ENCODE results near the gene KCNIP3. TPM values are rescaled to one million over a fixed set of nuclear protein-coding genes. Genes with fewer than 3 reads are reported as not detected.

The KCNIP3 gene
- total RNA-seq, 3 donors from 2014 or later (not counting 1 experiment from before 2014, with no cell fraction given), result 0.52 to 1.4 TPM; not detected in 1

DNA sequence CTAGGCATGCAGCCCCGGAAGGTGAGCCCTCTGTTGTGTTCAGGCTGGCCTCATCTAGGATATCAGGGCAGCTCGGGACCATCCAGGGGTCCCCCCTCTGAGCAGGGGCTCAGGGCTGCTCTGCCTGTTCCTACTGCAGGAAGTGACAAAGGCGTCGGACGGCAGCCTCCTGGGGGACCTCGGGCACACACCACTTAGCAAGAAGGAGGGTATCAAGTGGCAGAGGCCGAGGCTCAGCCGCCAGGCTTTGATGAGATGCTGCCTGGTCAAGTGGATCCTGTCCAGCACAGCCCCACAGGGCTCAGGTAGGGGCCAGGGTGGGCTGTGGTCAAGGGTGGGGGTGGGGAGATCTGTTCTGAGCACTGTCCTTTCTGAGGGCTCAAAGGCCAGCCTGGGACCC is 13.1 kb downstream of the KCNIP3 start:
- Histone ChIP-seq H3K27ac (ENCODE audit: low read length) (no peak overlapping the region), H3K4me3 (ENCODE audit: low read length) (no peak overlapping the region), H3K27me3 (ENCODE audit: control insufficient read depth, insufficient read depth, low read length) (no peaks in the 10 kb centered on the region), H3K9me3 (ENCODE audit: control insufficient read depth, insufficient read depth, low read length) (no peaks in the 10 kb centered on the region), H3K4me1 (ENCODE audit: control insufficient read depth, insufficient read depth, low read length) (no peaks in the 10 kb centered on the region), H3K36me3 (ENCODE audit: control insufficient read depth, insufficient read depth, low read length) (no peaks in the 10 kb centered on the region)
- DNase-seq (no peak), ATAC-seq (no peak)
- Mint-ChIP-seq H3K4me3 (no peak overlapping the region), H3K4me1 (no peaks in the 10 kb centered on the region), H3K27me3 (ENCODE audit: low read depth in 2 of 2) (no peaks in the 10 kb centered on the region), H3K27ac (no peak overlapping the region), H3K9me3 (no peaks in the 10 kb centered on the region), H3K36me3 (no peaks in the 10 kb centered on the region)
- TF ChIP-seq, protein P1, sequence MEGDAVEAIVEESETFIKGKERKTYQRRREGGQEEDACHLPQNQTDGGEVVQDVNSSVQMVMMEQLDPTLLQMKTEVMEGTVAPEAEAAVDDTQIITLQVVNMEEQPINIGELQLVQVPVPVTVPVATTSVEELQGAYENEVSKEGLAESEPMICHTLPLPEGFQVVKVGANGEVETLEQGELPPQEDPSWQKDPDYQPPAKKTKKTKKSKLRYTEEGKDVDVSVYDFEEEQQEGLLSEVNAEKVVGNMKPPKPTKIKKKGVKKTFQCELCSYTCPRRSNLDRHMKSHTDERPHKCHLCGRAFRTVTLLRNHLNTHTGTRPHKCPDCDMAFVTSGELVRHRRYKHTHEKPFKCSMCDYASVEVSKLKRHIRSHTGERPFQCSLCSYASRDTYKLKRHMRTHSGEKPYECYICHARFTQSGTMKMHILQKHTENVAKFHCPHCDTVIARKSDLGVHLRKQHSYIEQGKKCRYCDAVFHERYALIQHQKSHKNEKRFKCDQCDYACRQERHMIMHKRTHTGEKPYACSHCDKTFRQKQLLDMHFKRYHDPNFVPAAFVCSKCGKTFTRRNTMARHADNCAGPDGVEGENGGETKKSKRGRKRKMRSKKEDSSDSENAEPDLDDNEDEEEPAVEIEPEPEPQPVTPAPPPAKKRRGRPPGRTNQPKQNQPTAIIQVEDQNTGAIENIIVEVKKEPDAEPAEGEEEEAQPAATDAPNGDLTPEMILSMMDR (IDR thresholded peaks at IDR 0.05), result no peak
- 85% methylated on average over 8 of the region's 8 CpGs for WGBS (ENCODE audit: insufficient coverage)
- intact Hi-C loops (cut with micrococcal nuclease), result no loop called here

DNA sequence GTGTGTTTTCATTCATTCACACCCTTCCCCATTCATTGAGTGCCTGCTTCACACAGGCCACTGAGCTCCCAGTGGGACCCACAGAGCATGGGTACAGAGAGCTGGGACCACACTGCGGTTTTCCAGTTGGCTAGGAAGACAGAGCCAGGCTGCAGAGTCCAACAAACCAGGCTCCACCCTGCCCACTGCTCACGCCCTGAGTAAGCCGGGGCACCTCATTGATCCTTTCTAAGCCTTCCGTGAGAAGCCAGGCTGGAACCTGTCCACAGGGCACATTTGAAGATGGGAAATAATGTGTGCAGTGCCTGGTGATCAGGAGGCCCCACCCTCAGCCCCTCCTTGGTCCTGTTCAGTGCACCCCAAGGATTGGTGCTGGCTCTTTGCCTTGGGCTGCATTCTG is 13.5 kb downstream of the KCNIP3 start:
- Mint-ChIP-seq H3K36me3 (no peaks in the 10 kb centered on the region), H3K27me3 (ENCODE audit: low read depth in 2 of 2) (no peaks in the 10 kb centered on the region), H3K9me3 (no peaks in the 10 kb centered on the region), H3K4me1 (no peaks in the 10 kb centered on the region), H3K4me3 (no peak overlapping the region), H3K27ac (no peak overlapping the region)
- no peaks in the 10 kb centered on the region for H3K9me3 ChIP-seq (ENCODE audit: control insufficient read depth, insufficient read depth, low read length)
- 94% methylated on average over 4 of the region's 4 CpGs for WGBS (ENCODE audit: insufficient coverage)
- H3K4me3 ChIP-seq (ENCODE audit: low read length), result no peak overlapping the region
- intact Hi-C loops (cut with micrococcal nuclease), result no loop called here
- H3K27ac ChIP-seq (ENCODE audit: low read length), result no peak overlapping the region
- no peak for DNase-seq
- ATAC-seq, result no peak
- no peaks in the 10 kb centered on the region for H3K27me3 ChIP-seq (ENCODE audit: control insufficient read depth, insufficient read depth, low read length)
- TF ChIP-seq, protein P1 (IDR thresholded peaks at IDR 0.05), result no peak
- H3K36me3 ChIP-seq (ENCODE audit: control insufficient read depth, insufficient read depth, low read length), result no peaks in the 10 kb centered on the region
- H3K4me1 ChIP-seq (ENCODE audit: control insufficient read depth, insufficient read depth, low read length), result no peaks in the 10 kb centered on the region

DNA sequence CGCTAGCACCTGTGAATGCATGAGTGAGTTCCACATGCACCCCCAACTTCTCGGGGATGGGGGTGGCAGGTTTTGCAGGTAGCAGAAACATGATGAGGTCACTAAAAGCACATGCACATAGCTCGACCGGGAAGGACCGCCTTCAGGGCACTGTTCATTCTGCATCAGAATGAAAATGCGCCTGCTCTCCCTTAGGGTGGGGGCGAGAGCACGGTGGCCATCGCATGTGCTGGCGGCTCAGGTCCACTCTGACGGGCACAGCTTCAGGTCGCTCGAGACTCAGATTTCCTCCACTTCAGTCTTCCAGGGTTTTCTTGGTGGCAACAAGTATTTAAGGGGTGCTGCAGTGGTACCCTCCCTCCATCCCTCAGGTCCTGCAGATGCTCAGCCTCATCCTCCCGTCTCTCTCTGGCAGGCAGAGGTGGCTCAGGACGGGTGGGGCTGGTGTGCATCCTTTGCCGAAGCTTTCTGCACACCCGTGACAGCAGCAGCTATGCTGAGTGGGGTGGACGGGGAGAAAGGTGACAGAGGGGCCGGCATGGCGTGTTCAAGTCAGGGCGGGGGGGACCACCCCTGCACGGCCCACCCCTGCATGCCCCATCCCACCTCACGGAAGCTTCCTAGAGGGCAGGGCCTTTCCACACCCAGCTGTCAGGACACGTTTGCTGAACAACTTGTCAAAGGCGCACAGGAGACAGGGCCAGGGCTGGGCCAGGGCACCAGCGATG is 14.8 kb downstream of the KCNIP3 start:
- Histone ChIP-seq H3K4me1 (ENCODE audit: control insufficient read depth, insufficient read depth, low read length) (no peaks in the 10 kb centered on the region), H3K27me3 (ENCODE audit: control insufficient read depth, insufficient read depth, low read length) (no peaks in the 10 kb centered on the region), H3K27ac (ENCODE audit: low read length) (no peak overlapping the region), H3K36me3 (ENCODE audit: control insufficient read depth, insufficient read depth, low read length) (no peaks in the 10 kb centered on the region), H3K4me3 (ENCODE audit: low read length) (no peak overlapping the region), H3K9me3 (ENCODE audit: control insufficient read depth, insufficient read depth, low read length) (no peaks in the 10 kb centered on the region)
- intact Hi-C loops (cut with micrococcal nuclease), result no loop called here
- ATAC-seq (no peak), DNase-seq (no peak)
- 90% methylated on average over 26 of the region's 26 CpGs for WGBS (ENCODE audit: insufficient coverage)
- H3K9me3 Mint-ChIP-seq, result no peaks in the 10 kb centered on the region
- H3K27me3 Mint-ChIP-seq (ENCODE audit: low read depth in 2 of 2), result no peaks in the 10 kb centered on the region
- no peak overlapping the region for H3K4me3 Mint-ChIP-seq
- no peak overlapping the region for H3K27ac Mint-ChIP-seq
- H3K4me1 Mint-ChIP-seq, result no peaks in the 10 kb centered on the region
- TF ChIP-seq, protein P1 (IDR thresholded peaks at IDR 0.05), result no peak
- H3K36me3 Mint-ChIP-seq, result no peaks in the 10 kb centered on the region

Data from natural killer cell (primary cell).